CD4-positive, alpha-beta T cell (primary cell): ENCODE data around the gene KRT2. TPM values are rescaled to one million over a fixed set of nuclear protein-coding genes. Genes with fewer than 3 reads are reported as not detected.
A peak's percentile ranks its signal among the peaks of the same experiment; 100 is the strongest.

ENCODE experiments used
- ATAC-seq: fragments of 200-7000 bp; cut with Tn5 transposase; one replicate; pipeline ENCODE4 v1.10.0; 2022; ENCODE audit warnings: mild to moderate bottlenecking; ENCODE audit not compliant: poor library complexity
- CTCF ChIA-PET: fragments of 350-600 bp; sonication (Branson Sonifier 250); formaldehyde crosslinking; loops from one replicate; lab custom pipeline; 2021; ENCODE audit warnings: antibody characterized with exemption, inconsistent platforms; lab: Charles Lee
- POLR2A ChIA-PET: fragments of 350-600 bp; sonication (Branson Sonifier 250); formaldehyde crosslinking; loops from one replicate; lab custom pipeline; 2021; ENCODE audit warnings: antibody characterized with exemption, inconsistent platforms; lab: Charles Lee
- DNase-seq, 14 experiments: peaks; one replicate each; pipeline ENCODE4 v3.0.0-alpha.2; 2013 to 2020; ENCODE audit warnings: mixed read lengths in 2 of 14
- H3K27ac ChIP-seq, 2 donors: one replicate each; pipeline versions ENCODE4 v1.5.1 to v1.7.0; 2013; ENCODE audit warnings: low read length in 2 of 2, low read depth in 1 of 2, mild to moderate bottlenecking in 1 of 2
- H3K27me3 ChIP-seq, 2 experiments: 1 replicate in 1 of 2; 2 replicates in 1 of 2; pipeline versions ENCODE4 v1.6.1 to v1.7.0; 2013; ENCODE audit warnings: low read length in 2 of 2, control low read depth in 1 of 2, mild to moderate bottlenecking in 1 of 2, moderate library complexity in 1 of 2; ENCODE audit not compliant: insufficient read depth in 2 of 2, control insufficient read depth in 1 of 2
- H3K36me3 ChIP-seq: one replicate; pipeline ENCODE4 v1.6.1; 2013; ENCODE audit warnings: low read length, control low read depth; ENCODE audit not compliant: insufficient read depth
- H3K4me1 ChIP-seq: one replicate; pipeline ENCODE4 v1.6.1; 2013; ENCODE audit warnings: low read length, control low read depth; ENCODE audit not compliant: insufficient read depth
- H3K4me3 ChIP-seq: one replicate; pipeline ENCODE4 v1.5.1; 2013; ENCODE audit warnings: mild to moderate bottlenecking, low read length, moderate library complexity
- H3K9me3 ChIP-seq, 2 experiments: 1 replicate in 1 of 2; 2 replicates in 1 of 2; pipeline versions ENCODE4 v1.6.1 to v1.7.0; 2013; ENCODE audit warnings: low read length in 2 of 2, mild to moderate bottlenecking in 2 of 2, control low read depth in 1 of 2, moderate library complexity in 1 of 2; ENCODE audit not compliant: control insufficient read depth in 1 of 2, insufficient read depth in 1 of 2
- H3K27ac Mint-ChIP-seq: one replicate; pipeline ENCODE4 v1.8.0; 2020; ENCODE audit warnings: mixed read lengths
- H3K27me3 Mint-ChIP-seq: one replicate; pipeline ENCODE4 v1.8.0; 2021; ENCODE audit warnings: mixed read lengths
- H3K36me3 Mint-ChIP-seq: one replicate; pipeline ENCODE4 v1.8.0; 2021; ENCODE audit warnings: low read depth, mixed read lengths
- H3K4me1 Mint-ChIP-seq: one replicate; pipeline ENCODE4 v1.8.0; 2021; ENCODE audit warnings: low read depth, mixed read lengths
- H3K4me3 Mint-ChIP-seq: one replicate; pipeline ENCODE4 v1.8.0; 2020; ENCODE audit warnings: mild to moderate bottlenecking, mixed read lengths
- H3K9me3 Mint-ChIP-seq: one replicate; pipeline ENCODE4 v1.8.0; 2020; ENCODE audit warnings: mixed read lengths
- intact Hi-C, 2 experiments: fragments of 100-400 bp; cut with DNase I in 1 of 2; cut with micrococcal nuclease in 1 of 2; formaldehyde crosslinking; loops; one replicate each; pipeline versions ENCODE4 v1.15.1 to v1.9.0; 2023 to 2025; cut with DNase I, micrococcal nuclease
- total RNA-seq, 174 experiments: library from RNA in 2 of 174; stranded (reverse) in 2 of 174; gene quantifications; one replicate each; pipeline ENCODE4 v1.2.3 and lab custom pipeline; 2021 to 2026
- TF ChIP-seq, protein P1 (sequence below): fragments of 200-600 bp; IDR thresholded peaks from one replicate; pipeline ENCODE4 v1.8.0; 2022; ENCODE audit warnings: antibody characterized with exemption, mild to moderate bottlenecking

KRT2 gene
- total RNA-seq, 2 experiments from 2014 or later = 1.7 to 2.1 TPM

GRCh38 chr12:52650520-52651081 lies 1.4 kb downstream of the KRT2 start:
- Mint-ChIP-seq H3K36me3 (no peaks in the 10 kb centered on the region), H3K9me3 (no peaks in the 10 kb centered on the region), H3K27ac (peak overlapping the region; percentile 99), H3K4me3 (no peak overlapping the region), H3K4me1 (peaks cover 65% of the 10 kb centered on the region), H3K27me3 (no peaks in the 10 kb centered on the region)
- CTCF ChIA-PET = no interaction called here
- H3K36me3 ChIP-seq = no peaks in the 10 kb centered on the region
- POLR2A ChIA-PET = interaction anchor here (1.2 kb wide), 1 partner anchor 38 kb away, joined by 3 read pairs; no protein-coding TSS in a partner anchor
- no peak overlapping the region for H3K27ac ChIP-seq
- intact Hi-C loops = no loop called here
- ATAC-seq (no peak), DNase-seq (no peak)
- TF ChIP-seq, protein P1, sequence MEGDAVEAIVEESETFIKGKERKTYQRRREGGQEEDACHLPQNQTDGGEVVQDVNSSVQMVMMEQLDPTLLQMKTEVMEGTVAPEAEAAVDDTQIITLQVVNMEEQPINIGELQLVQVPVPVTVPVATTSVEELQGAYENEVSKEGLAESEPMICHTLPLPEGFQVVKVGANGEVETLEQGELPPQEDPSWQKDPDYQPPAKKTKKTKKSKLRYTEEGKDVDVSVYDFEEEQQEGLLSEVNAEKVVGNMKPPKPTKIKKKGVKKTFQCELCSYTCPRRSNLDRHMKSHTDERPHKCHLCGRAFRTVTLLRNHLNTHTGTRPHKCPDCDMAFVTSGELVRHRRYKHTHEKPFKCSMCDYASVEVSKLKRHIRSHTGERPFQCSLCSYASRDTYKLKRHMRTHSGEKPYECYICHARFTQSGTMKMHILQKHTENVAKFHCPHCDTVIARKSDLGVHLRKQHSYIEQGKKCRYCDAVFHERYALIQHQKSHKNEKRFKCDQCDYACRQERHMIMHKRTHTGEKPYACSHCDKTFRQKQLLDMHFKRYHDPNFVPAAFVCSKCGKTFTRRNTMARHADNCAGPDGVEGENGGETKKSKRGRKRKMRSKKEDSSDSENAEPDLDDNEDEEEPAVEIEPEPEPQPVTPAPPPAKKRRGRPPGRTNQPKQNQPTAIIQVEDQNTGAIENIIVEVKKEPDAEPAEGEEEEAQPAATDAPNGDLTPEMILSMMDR = no peak
- H3K9me3 ChIP-seq = peaks cover 0 to 6% of the 10 kb centered on the region in 2 experiments
- H3K4me3 ChIP-seq = no peak overlapping the region
- H3K27me3 ChIP-seq = no peaks in the 10 kb centered on the region
- peaks cover 42% of the 10 kb centered on the region for H3K4me1 ChIP-seq

- no peak overlapping the region for H3K4me3 ChIP-seq
- ChIA-PET POLR2A (interaction anchor here (0.9 to 2.1 kb wide), 2 partner anchors 32 to 63 kb away, joined by 3 to 6 read pairs; no protein-coding TSS in a partner anchor), CTCF (interaction anchor here (0.7 to 1.1 kb wide), 2 partner anchors 29 to 221 kb away, joined by 3 read pairs; no protein-coding TSS in a partner anchor)
- peaks cover 5% of the 10 kb centered on the region for H3K36me3 Mint-ChIP-seq
- no peaks in the 10 kb centered on the region for H3K36me3 ChIP-seq
- intact Hi-C loops = no loop called here
- peak overlapping the region; percentile 99 for H3K27ac Mint-ChIP-seq
- TF ChIP-seq, protein P1 = no peak
- H3K27me3 ChIP-seq = no peaks in the 10 kb centered on the region
- H3K4me1 ChIP-seq = peaks cover 58% of the 10 kb centered on the region
- no peak overlapping the region for H3K27ac ChIP-seq
- H3K9me3 Mint-ChIP-seq = peaks cover 2% of the 10 kb centered on the region
- DNase-seq (no peak), ATAC-seq (no peak)
- H3K4me3 Mint-ChIP-seq = peak overlapping the region; percentile 36
- no peaks in the 10 kb centered on the region for H3K27me3 Mint-ChIP-seq
- H3K4me1 Mint-ChIP-seq = peaks cover 74% of the 10 kb centered on the region
- H3K9me3 ChIP-seq = peaks cover 0 to 11% of the 10 kb centered on the region in 2 experiments
Observed at GRCh38 chr12:52649066-52649465, 2.9 kb downstream of the KRT2 start.

- ChIA-PET CTCF (interaction anchor here (1.1 to 1.3 kb wide), 2 partner anchors 62 to 222 kb away, joined by 3 read pairs; no protein-coding TSS in a partner anchor), POLR2A (interaction anchor here (0.8 to 2.1 kb wide), 7 partner anchors 10 to 62 kb away, joined by 3 to 6 read pairs (median 4); no protein-coding TSS in a partner anchor)
- Mint-ChIP-seq H3K27ac (peak overlapping the region; percentile 99), H3K36me3 (peaks cover 5% of the 10 kb centered on the region), H3K27me3 (no peaks in the 10 kb centered on the region), H3K9me3 (peaks cover 2% of the 10 kb centered on the region), H3K4me3 (peak overlapping the region; percentile 20), H3K4me1 (peaks cover 77% of the 10 kb centered on the region)
- no peaks in the 10 kb centered on the region for H3K36me3 ChIP-seq
- no peak overlapping the region for H3K27ac ChIP-seq
- no peak for ATAC-seq
- DNase-seq = no peak
- intact Hi-C loops = no loop called here
- H3K9me3 ChIP-seq = peaks cover 0 to 16% of the 10 kb centered on the region in 2 experiments
- TF ChIP-seq, protein P1 = no peak
- H3K27me3 ChIP-seq = no peaks in the 10 kb centered on the region
- H3K4me1 ChIP-seq = peaks cover 67% of the 10 kb centered on the region
- no peak overlapping the region for H3K4me3 ChIP-seq
Observed at GRCh38 chr12:52648012-52648550, 3.9 kb downstream of the KRT2 start.
